GM20000 (cell line): ENCODE measurements around the gene USP17L27.
"Not testable (repeated sequence)": the region's sequence is repeated elsewhere in the genome, so short reads cannot be mapped to it uniquely, and the experiment has no call there.

Source experiments
- DNase-seq: peaks from one replicate; pipeline ENCODE4 v3.0.0; 2012; ENCODE audit warnings: low spot score
- TF ChIP-seq, protein P1 (sequence below): IDR thresholded peaks from 2 replicates; pipeline ENCODE4 v1.5.1; 2012; ENCODE audit warnings: mild to moderate bottlenecking, control low read depth; ENCODE audit errors: extremely low read depth, missing control alignments

Gene USP17L27, protein sequence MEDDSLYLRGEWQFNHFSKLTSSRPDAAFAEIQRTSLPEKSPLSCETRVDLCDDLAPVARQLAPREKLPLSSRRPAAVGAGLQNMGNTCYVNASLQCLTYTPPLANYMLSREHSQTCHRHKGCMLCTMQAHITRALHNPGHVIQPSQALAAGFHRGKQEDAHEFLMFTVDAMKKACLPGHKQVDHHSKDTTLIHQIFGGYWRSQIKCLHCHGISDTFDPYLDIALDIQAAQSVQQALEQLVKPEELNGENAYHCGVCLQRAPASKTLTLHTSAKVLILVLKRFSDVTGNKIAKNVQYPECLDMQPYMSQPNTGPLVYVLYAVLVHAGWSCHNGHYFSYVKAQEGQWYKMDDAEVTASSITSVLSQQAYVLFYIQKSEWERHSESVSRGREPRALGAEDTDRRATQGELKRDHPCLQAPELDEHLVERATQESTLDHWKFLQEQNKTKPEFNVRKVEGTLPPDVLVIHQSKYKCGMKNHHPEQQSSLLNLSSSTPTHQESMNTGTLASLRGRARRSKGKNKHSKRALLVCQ

DNA sequence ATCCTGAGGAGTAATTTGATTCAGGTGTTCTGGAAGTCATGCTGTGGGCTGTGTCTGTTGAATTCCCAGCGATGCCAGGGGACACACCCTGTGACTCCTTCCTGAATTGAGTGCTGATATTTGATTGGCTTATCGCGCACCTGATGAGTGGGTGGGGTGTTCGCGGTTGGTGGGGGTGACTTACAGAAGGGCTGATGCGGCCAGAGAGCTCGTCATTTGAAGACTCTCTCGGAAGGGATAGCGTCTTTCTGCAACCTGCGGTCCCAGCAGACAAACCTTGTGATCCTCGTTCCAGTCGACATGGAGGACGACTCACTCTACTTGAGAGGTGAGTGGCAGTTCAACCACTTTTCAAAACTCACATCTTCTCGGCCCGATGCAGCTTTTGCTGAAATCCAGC lies at the start of gene USP17L27:
Gene USP17L27, plus strand, starts transcription at position 301 of the 400 bp plus-strand sequence. Its CDS starts 0 bp downstream, at position 301.
- DNase-seq: not testable (repeated sequence)

DNA sequence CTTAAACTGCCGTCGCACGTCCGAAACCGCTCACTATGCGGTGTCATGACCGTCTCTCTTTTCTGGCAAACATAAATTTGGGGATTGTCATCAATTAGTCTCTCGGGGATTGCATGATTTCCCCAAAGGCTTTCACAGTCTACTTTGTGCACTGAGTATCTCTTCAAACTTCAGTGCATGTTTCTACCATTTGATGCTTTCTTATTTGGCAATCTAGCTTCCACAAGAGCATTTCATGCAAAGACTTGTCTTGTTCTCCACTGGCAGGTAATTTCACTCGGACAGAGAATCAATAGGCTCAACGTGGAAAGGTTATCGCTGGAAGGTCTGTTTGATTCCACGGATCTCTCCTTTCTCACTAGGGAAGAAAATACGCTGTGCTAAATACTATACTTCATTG lies 19.8 kb upstream of the USP17L27 start:
- not testable (repeated sequence) for DNase-seq

DNA sequence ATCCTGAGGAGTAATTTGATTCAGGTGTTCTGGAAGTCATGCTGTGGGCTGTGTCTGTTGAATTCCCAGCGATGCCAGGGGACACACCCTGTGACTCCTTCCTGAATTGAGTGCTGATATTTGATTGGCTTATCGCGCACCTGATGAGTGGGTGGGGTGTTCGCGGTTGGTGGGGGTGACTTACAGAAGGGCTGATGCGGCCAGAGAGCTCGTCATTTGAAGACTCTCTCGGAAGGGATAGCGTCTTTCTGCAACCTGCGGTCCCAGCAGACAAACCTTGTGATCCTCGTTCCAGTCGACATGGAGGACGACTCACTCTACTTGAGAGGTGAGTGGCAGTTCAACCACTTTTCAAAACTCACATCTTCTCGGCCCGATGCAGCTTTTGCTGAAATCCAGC lies 19.1 kb upstream of the USP17L27 start, which contains the start of gene USP17L24:
Gene USP17L24, plus strand, starts transcription at position 301 of the 400 bp plus-strand sequence. Its CDS starts 0 bp downstream, at position 301.
- not testable (repeated sequence) for DNase-seq

DNA sequence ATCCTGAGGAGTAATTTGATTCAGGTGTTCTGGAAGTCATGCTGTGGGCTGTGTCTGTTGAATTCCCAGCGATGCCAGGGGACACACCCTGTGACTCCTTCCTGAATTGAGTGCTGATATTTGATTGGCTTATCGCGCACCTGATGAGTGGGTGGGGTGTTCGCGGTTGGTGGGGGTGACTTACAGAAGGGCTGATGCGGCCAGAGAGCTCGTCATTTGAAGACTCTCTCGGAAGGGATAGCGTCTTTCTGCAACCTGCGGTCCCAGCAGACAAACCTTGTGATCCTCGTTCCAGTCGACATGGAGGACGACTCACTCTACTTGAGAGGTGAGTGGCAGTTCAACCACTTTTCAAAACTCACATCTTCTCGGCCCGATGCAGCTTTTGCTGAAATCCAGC lies 14.3 kb upstream of the USP17L27 start, which contains the start of gene USP17L25:
Gene USP17L25, plus strand, starts transcription at position 301 of the 400 bp plus-strand sequence. Its CDS starts 0 bp downstream, at position 301.
- not testable (repeated sequence) for DNase-seq

DNA sequence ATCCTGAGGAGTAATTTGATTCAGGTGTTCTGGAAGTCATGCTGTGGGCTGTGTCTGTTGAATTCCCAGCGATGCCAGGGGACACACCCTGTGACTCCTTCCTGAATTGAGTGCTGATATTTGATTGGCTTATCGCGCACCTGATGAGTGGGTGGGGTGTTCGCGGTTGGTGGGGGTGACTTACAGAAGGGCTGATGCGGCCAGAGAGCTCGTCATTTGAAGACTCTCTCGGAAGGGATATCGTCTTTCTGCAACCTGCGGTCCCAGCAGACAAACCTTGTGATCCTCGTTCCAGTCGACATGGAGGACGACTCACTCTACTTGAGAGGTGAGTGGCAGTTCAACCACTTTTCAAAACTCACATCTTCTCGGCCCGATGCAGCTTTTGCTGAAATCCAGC lies 9.6 kb upstream of the USP17L27 start, which contains the start of gene USP17L26:
Gene USP17L26, plus strand, starts transcription at position 301 of the 400 bp plus-strand sequence. Its CDS starts 0 bp downstream, at position 301.
- not testable (repeated sequence) for DNase-seq

DNA sequence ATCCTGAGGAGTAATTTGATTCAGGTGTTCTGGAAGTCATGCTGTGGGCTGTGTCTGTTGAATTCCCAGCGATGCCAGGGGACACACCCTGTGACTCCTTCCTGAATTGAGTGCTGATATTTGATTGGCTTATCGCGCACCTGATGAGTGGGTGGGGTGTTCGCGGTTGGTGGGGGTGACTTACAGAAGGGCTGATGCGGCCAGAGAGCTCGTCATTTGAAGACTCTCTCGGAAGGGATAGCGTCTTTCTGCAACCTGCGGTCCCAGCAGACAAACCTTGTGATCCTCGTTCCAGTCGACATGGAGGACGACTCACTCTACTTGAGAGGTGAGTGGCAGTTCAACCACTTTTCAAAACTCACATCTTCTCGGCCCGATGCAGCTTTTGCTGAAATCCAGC lies 4.8 kb upstream of the USP17L27 start, which contains the start of gene USP17L5:
Gene USP17L5, plus strand, starts transcription at position 301 of the 400 bp plus-strand sequence. Its CDS starts 0 bp downstream, at position 301.
- DNase-seq: not testable (repeated sequence)

DNA sequence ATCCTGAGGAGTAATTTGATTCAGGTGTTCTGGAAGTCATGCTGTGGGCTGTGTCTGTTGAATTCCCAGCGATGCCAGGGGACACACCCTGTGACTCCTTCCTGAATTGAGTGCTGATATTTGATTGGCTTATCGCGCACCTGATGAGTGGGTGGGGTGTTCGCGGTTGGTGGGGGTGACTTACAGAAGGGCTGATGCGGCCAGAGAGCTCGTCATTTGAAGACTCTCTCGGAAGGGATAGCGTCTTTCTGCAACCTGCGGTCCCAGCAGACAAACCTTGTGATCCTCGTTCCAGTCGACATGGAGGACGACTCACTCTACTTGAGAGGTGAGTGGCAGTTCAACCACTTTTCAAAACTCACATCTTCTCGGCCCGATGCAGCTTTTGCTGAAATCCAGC lies 4.6 kb downstream of the USP17L27 start, which contains the start of gene USP17L28:
Gene USP17L28, plus strand, starts transcription at position 301 of the 400 bp plus-strand sequence. Its CDS starts 0 bp downstream, at position 301.
- not testable (repeated sequence) for DNase-seq

DNA sequence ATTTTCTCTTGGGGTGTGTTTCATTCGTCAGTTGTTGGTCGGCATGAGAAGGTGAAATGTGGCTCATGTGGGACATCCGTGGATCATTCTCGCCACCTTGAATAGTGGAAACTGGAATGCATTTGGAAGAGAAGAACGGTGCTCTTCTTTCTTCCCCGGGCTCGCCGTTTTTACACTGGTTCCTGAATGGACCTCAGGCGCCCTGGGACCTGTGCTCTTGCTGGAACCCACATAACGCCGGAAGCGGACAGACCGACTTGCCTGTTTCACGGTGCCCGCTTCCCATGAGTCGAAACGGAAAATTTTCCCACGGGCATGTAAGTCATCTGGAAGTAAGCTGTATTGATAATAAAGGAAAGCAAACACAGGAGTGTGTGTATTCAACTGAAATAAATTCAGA lies 6.9 kb downstream of the USP17L27 start:
- not testable (repeated sequence) for DNase-seq

DNA sequence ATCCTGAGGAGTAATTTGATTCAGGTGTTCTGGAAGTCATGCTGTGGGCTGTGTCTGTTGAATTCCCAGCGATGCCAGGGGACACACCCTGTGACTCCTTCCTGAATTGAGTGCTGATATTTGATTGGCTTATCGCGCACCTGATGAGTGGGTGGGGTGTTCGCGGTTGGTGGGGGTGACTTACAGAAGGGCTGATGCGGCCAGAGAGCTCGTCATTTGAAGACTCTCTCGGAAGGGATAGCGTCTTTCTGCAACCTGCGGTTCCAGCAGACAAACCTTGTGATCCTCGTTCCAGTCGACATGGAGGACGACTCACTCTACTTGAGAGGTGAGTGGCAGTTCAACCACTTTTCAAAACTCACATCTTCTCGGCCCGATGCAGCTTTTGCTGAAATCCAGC lies 9.4 kb downstream of the USP17L27 start, which contains the start of gene USP17L29:
Gene USP17L29, plus strand, starts transcription at position 301 of the 400 bp plus-strand sequence. Its CDS starts 0 bp downstream, at position 301.
- not testable (repeated sequence) for DNase-seq

DNA sequence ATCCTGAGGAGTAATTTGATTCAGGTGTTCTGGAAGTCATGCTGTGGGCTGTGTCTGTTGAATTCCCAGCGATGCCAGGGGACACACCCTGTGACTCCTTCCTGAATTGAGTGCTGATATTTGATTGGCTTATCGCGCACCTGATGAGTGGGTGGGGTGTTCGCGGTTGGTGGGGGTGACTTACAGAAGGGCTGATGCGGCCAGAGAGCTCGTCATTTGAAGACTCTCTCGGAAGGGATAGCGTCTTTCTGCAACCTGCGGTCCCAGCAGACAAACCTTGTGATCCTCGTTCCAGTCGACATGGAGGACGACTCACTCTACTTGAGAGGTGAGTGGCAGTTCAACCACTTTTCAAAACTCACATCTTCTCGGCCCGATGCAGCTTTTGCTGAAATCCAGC lies 18.9 kb downstream of the USP17L27 start, which contains the start of gene USP17L30:
Gene USP17L30, plus strand, starts transcription at position 301 of the 400 bp plus-strand sequence. Its CDS starts 0 bp downstream, at position 301.
- DNase-seq: not testable (repeated sequence)

DNA sequence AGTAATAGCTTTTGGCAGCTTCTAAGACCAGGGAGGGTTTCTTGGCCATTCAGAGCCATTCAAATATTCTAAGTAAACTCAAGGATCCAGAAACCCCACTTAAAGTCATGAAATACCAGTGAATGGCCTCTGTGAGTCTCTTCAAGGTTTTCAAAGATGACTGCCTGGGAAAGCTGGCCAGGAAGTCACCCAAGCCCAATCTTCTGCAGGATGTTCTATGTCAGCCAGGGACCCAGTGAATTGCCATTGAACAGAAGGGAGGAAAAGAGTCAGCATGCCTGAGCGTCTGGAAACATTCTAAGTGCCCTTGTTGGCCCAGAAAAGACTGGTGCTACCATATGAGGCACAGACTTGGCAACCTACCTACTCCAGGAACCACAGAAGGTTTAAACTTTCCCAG lies 35.9 kb downstream of the USP17L27 start:
- DNase-seq: not testable (repeated sequence)

DNA sequence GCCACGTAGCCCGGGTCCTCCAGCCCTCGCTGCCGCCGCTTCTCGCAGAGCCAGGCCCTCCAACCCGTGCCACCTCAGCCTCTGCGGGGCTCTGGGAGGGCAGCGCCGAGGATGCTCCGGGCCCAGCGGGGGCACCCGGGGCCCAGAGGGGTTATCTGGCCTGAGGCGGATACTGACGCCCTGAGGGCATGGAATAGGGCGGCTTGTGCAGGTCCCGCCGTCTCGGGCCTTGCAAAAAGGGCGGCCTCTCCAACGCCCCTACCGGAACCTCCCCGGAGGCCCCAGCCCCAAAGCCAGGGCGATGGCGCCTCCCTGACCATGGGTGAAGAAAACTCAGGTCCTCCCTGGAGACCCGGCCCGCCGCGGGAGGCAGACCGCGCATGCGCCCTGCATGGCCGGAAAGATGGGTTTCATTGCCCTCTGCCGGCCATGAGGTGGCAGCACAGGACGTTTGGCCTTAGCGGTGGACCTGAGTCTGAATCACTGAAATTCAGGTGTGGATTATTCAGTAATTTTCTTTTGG lies 37.1 kb downstream of the USP17L27 start:
- not testable (repeated sequence) for DNase-seq

DNA sequence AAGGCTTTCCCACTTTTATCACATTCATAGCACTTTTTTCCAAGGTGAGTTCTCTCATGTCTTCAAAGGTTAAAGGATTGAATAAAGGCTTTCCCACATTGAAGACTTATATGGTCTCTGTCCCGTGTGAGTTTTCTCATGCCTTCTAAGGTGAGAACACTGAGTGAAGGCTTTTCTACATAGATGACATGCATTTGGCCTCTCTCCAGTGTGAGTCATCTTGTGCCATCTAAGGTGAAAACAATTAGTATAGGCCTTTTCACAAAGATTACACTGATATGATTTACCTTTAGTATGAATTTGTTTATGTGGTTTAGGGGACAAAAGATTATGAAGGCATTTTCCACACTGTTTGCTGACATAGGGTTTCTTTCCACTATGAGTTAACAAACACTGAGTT lies 40.2 kb downstream of the USP17L27 start:
- TF ChIP-seq, protein P1, sequence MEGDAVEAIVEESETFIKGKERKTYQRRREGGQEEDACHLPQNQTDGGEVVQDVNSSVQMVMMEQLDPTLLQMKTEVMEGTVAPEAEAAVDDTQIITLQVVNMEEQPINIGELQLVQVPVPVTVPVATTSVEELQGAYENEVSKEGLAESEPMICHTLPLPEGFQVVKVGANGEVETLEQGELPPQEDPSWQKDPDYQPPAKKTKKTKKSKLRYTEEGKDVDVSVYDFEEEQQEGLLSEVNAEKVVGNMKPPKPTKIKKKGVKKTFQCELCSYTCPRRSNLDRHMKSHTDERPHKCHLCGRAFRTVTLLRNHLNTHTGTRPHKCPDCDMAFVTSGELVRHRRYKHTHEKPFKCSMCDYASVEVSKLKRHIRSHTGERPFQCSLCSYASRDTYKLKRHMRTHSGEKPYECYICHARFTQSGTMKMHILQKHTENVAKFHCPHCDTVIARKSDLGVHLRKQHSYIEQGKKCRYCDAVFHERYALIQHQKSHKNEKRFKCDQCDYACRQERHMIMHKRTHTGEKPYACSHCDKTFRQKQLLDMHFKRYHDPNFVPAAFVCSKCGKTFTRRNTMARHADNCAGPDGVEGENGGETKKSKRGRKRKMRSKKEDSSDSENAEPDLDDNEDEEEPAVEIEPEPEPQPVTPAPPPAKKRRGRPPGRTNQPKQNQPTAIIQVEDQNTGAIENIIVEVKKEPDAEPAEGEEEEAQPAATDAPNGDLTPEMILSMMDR: no peak
- DNase-seq: no peak

DNA sequence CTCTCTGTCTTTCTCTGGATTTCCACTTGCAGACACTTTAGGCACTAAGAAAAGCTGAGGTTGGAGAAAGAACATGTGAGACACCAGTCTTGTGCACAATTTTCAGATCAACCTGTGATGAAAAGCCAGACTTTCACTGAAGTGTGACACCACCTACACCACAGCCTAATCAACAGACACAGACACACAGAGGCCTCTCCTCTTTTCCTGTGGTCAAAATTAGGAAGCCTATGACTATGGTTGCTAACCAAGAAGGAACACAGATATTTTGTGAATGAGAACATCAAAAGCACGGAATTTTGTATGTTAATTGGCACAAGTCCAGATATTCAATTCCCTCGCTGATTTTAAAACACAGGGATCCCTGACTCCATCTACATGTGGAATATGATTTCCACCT lies 45.1 kb downstream of the USP17L27 start:
- not testable (repeated sequence) for DNase-seq
